DND-41 (cell line): ENCODE data around the gene ZFP91.

Experiments used
- CTCF ChIP-seq: IDR thresholded peaks from 2 replicates; pipeline ENCODE4 v1.5.1; 2012; ENCODE audit warnings: borderline replicate concordance, low read length, moderate library complexity, mild to moderate bottlenecking; ENCODE audit not compliant: poor library complexity, severe bottlenecking; ENCODE audit errors: extremely low read depth
- EZH2 ChIP-seq: IDR thresholded peaks from 3 replicates; pipeline ENCODE4 v1.6.1; 2012; ENCODE audit warnings: borderline replicate concordance, low read depth, mild to moderate bottlenecking, moderate library complexity, low read length, inconsistent platforms; ENCODE audit not compliant: severe bottlenecking

DNA sequence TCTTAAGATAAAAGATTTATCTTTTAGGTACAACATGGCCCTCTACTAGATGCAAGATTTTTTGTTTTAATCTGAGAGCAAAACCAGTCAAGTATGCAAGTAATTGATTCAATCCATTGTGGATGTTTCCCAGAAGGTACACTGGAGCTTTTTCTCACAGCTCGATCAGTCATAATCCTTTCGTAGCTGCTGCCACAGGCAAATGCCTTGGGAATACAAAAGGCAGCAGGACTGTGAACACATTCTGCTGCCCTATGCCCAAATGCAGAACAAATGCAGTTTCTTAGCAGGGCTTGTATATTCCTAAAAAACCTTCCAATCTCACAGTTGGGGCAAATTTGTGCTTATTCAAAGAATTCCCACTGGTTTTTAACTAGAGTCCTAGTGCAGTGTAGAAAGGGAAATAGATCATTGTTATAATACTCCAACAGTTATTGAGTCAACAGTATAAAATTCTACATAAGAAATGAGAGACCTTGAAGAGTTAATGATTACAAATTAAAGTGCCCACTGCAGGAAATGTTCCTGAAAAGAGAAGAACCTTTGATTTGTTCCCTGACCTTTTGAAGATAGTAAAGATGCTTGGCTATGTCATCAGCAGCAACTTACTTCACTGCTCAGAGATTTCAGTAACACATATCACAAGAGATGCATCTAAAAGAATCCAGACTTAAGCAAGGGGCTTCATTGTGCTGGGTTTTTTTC lies 17.3 kb upstream of the ZFP91 start:
- TF ChIP-seq CTCF = no peak
- TF ChIP-seq EZH2 = no peak
